HG03039 (cell line): ENCODE data around the gene BAG3.
"Not testable (repeated sequence)": the region's sequence is repeated elsewhere in the genome, so short reads cannot be mapped to it uniquely, and the experiment has no call there.

ENCODE experiments used
- ATAC-seq: cut with Tn5 transposase; IDR thresholded peaks from one replicate; pipeline ENCODE4 v1.9.1; 2021; ENCODE audit warnings: mild to moderate bottlenecking, moderate library complexity; ENCODE audit not compliant: unreplicated experiment

BAG3 gene

DNA sequence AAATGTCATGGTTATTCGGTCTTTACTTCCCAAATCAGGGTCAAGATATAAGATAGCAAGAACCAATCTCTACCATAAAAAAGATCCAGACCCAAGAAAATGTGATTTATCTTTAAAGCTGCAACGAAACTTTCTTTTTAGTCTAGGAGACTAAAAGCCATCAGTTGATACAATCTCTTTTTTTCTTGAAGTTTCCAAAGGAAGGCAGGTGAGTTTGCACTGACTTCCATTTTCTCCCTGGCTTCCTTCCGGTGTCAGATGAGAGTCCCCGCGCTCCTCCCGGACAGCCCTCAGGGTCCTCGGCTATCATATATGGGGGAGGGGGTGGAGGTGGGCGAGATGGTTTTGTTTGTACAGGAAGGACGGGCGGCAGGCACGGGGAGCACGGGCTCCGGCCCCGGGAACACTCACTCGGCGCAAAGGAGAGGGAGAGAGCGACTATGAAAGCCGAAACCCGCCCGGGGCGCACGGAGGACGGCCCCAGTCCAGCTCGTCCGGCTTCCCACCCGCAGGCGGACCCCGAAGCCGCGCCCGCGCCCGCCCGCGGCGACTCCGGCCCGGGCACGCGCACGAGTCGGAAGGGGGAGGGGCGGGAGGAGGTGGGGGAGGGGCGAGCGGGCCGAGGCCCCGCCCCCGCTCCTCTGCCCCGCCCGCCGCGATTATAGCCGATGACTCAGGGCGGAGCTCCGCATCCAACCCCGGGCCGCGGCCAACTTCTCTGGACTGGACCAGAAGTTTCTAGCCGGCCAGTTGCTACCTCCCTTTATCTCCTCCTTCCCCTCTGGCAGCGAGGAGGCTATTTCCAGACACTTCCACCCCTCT is at the start of gene BAG3:
Gene BAG3 (plus strand): TSS at position 689 of the 822 bp plus-strand sequence. CDS start 296 bp downstream, outside the sequence.
- ATAC-seq: peak; percentile 70

DNA sequence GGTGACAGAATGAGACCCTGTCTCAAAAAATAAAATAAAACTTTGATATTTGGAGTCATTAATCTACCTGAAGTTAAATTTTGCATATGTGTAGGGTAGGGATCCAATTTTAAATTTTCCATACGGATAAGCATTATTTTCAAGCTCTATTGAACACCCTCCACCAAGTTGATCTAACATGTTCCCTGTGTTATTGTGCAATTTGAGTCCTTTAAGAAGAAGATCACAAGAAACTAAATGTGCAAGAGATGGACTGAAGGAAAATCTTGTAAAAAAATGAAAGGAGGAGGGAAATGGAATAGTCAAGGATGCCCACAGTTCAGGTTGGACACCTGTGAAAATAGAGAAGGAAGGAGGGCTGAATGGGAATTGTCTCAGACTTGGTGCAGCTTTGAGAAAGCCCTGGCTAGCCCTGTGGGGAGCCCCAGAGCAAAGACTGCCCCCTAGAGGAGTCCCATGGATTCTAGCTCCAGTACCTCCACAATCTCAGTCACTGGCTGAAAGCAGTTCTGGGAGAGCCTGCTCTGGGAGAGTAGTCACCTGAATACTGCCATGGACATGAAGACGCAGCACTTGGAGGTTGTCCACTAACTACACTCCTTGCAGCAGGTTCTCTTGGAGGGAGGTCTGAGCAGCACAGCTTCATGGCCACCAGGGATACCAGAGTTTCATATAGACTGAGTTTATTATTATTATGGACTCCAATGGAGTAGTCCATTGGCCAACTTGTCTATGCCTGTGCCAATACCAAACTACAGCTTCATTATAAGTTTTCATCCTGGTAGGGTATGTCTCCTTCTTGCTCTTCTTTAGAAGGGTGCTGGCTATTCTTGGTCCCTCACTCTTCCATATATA is 48.7 kb upstream of the BAG3 start:
- ATAC-seq: no peak

DNA sequence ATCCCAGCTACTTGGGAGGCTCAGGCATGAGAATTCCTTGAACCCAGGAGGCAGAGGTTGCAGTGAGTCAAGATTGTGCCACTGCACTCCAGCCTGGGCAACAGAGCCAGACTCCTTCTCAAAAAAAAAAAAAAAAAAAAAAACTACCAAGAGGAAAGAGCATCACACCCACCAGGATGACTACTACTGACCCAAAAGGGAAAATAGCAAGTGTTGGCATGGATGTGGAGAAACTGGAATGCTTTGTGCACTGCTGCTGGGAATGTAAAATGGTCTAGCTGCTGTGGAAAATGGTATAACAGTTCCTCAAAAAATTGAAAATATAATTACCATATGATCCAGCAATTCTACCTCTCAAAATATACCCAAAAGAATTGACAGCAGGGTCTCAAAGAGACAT is 46.7 kb upstream of the BAG3 start:
- ATAC-seq: no peak

DNA sequence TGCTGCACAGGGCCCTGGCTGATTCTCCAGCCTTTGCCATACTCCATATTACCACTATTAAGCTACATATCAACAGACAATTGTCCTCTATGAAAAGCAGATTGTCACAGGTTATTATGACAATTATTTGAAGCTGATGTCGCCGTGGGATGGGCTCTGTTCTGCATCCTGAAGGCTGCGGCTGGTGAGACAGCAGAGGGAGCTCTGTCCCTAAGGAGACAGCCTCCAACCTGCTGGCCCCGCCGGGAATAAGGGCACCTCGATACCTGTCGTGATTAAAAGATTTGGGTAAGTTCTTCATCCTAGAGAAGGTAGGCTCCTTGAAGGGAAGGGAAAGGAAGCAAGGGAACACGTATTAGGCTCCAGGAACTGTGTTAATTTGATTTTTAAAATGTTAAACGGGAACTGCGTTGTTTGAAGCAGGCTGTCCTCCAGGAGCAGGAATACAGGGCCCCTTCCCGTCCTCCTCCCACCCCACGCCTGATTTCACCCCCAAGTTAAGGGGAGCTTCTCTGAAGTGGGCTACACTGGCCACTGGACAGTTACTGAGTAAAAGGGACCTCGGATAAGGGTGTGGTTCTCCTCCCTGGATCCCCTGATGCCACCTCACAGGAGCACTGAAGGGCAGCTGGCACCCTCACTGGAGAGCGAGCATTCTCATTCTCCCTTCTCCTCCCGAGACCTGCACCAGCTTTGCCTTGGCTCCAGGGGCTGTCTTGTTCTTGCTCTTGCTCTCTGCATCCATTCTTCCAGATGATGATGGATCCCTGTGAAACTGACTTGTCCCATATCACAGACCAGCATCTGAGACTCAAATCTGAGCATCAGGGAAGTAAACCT is 42.6 kb upstream of the BAG3 start:
- no peak for ATAC-seq

DNA sequence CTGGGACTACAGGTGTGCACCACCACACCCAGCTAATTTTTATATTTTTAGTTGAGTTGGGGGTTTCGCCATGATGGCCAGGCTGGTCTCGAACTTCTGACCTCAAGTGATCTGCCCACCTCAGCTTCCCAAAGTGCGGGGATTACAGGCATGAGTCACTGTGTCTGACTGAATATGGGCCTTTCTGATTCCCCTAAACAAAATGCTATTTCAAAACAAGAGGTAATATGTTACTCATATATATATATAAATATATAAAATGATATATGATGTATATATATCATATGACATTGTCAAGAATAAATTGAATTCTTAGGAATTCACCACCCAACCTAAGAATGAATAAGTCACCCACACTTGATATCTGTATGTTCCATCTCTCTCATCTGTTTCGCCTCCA is 41.7 kb upstream of the BAG3 start:
- ATAC-seq: no peak

- no peak for ATAC-seq
Measured at GRCh38 chr10:119611433-119611832, 39.7 kb upstream of the BAG3 start.

DNA sequence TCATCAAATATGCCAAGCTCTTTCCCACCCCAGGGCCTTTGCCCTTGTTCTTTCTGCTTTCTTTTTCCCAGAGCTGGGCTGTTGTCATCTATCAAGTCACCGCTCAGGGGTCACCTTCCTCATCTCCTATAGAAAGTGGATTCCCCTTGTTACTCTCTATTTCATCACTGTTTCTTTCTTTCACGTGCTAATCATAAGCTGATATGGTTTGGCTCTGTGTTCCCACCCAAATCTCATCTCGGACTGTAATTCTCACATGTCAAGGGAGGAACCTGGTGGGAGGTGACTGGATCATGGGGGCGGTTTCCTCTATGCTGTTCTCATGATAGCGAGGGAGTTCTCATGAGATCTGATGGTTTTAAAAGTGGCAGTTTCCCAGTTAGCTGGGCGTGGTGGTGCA is 37.4 kb upstream of the BAG3 start:
- no peak for ATAC-seq

- ATAC-seq: no peak
Measured at GRCh38 chr10:119614686-119615085, 36.5 kb upstream of the BAG3 start.

- ATAC-seq: no peak
Measured at GRCh38 chr10:119616882-119617570, 34.2 kb upstream of the BAG3 start.

- ATAC-seq: no peak
Measured at GRCh38 chr10:119619215-119619614, 32.0 kb upstream of the BAG3 start.

GRCh38 chr10:119619811-119620210 is 31.4 kb upstream of the BAG3 start:
- not testable (repeated sequence) for ATAC-seq

- no peak for ATAC-seq
Measured at GRCh38 chr10:119620241-119621077, 30.7 kb upstream of the BAG3 start.

DNA sequence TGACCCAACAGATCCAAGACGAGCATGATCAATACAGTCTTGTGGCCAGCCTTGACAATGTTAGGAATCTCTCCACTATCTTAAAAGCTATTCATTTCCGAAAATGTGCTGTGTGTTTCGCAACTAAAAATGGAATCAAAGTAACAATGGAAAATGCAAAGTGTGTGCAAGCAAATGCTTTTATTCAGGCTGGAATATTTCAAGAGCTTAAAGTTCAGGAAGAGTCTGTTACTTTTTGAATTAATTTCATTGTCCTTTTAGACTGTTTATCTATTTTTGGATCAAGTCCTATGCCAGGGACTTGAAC is 30.1 kb upstream of the BAG3 start:
- no peak for ATAC-seq

GRCh38 chr10:119625570-119626280 is 25.5 kb upstream of the BAG3 start:
- ATAC-seq: no peak

- no peak for ATAC-seq
Measured at GRCh38 chr10:119630300-119630699, 20.9 kb upstream of the BAG3 start.

DNA sequence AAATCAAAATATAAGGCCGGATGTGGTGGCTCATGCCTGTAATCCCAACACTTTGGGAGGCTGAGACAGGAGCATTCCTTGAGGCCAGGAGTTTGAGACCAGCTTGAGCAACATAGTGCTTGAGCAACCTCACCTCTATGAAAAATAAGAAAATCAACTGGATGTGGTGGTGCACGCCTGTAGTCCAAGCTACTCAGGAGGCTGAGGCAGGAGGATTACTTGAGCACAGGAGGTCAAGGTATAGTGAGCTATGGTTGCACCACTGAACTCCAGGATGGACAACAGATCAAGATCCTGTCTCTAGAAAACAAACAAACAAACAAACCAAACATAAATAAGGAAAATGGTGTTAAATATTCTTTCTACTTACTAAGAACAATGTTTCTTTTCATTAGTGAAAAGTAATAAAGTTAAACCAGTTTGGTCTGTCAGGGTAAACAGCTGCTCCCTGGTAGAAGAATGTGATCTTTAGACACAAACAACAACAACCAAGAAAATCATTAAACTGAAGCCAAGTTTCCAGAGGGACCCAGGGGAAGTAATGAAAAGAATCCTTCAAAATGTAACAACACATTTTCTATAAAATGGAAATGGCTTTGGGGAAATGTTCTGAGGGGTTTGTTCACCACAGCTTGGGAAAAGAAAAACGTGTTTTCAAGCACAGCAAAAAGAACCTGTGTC is 17.5 kb upstream of the BAG3 start:
- no peak for ATAC-seq

- ATAC-seq: no peak
Measured at GRCh38 chr10:119634219-119634544, 17.0 kb upstream of the BAG3 start.

DNA sequence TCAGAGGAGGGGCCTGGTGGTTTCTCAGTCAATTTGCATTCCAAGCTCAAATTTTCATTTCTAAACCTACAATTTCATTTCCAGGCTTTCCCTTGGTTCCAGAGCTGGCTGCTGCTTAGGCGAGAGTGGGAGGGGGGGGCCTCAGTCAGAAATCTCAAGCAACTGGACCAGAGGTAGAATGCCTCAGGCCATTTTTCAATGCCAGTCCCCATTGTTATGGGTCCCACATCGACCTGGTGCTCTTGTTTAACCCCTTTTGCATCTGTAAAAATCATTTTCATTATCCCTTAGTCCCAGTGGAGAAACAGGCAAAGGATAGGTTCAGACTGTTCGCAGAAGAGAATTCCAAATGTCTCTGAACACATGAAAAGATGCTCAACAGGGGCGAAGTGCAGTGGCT is 13.5 kb upstream of the BAG3 start:
- ATAC-seq: no peak

DNA sequence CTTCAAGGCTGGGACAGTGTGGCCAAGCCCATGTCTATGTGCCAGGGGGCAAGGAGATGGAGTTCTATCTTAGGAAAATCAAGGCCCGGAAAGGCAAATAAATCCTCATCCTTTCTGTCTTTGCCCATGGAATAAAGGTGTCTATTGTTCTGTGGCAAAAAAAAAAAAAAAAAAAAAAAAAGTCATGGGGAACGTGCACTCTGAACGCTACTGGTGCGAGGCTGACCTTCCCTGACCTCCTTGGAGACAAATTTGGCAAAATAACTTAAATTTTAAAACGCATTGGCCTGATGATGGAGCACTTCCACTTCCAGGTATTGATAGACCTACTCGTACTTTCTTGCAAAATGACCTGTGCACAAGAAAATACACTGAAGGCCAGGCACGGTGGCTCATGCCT is 12.2 kb upstream of the BAG3 start:
- ATAC-seq: no peak
